Neural cell (in vitro differentiated cells): ENCODE measurements around the gene RASD1. TPM values are rescaled to one million over a fixed set of nuclear protein-coding genes. Genes with fewer than 3 reads are reported as not detected.

ENCODE experiments used
- H2AFZ ChIP-seq: fragments of 200-600, 300-800 bp; sonication (generic), shearing (Covaris generic); 2 replicates; pipeline ENCODE4 v1.6.0; 2014; ENCODE audit warnings: low read depth, mild to moderate bottlenecking, antibody characterized with exemption, low read length, moderate library complexity
- H3F3A ChIP-seq: fragments of 200-600 bp; shearing (Covaris generic); 2 replicates; pipeline ENCODE4 v1.6.1; 2016; ENCODE audit warnings: mild to moderate bottlenecking, moderate library complexity, mixed read lengths, antibody characterized with exemption, low read length; ENCODE audit not compliant: insufficient read depth, poor library complexity, severe bottlenecking
- H3K27ac ChIP-seq: fragments of 200-600, 300-800 bp; sonication (generic), shearing (Covaris generic); 2 replicates; pipeline ENCODE4 v1.5.1; 2014; ENCODE audit warnings: mild to moderate bottlenecking, low read length, moderate library complexity
- H3K27me3 ChIP-seq: fragments of 300-800, 200-600 bp; sonication (generic), shearing (Covaris generic); 2 replicates; pipeline ENCODE4 v1.6.0; 2014; ENCODE audit warnings: mild to moderate bottlenecking, low read depth, low read length, moderate library complexity; ENCODE audit not compliant: insufficient read depth
- H3K36me3 ChIP-seq: fragments of 300-800, 200-600 bp; sonication (generic), shearing (Covaris generic); 2 replicates; pipeline ENCODE4 v1.5.1; 2014; ENCODE audit warnings: mild to moderate bottlenecking, antibody characterized with exemption, low read length, moderate library complexity; ENCODE audit not compliant: insufficient read depth
- H3K4me2 ChIP-seq: fragments of 300-800, 200-600 bp; sonication (generic), shearing (Covaris generic); 2 replicates; pipeline ENCODE4 v1.6.0; 2014; ENCODE audit warnings: mild to moderate bottlenecking, low read length
- H3K4me3 ChIP-seq: fragments of 300-800, 200-600 bp; sonication (generic), shearing (Covaris generic); 2 replicates; pipeline ENCODE4 v1.5.1; 2014; ENCODE audit warnings: mild to moderate bottlenecking, low read length, moderate library complexity
- H3K79me2 ChIP-seq: fragments of 200-600 bp; shearing (Covaris generic); replicated peaks from 2 replicates; pipeline ENCODE4 v1.6.0; 2014; ENCODE audit warnings: mild to moderate bottlenecking, low read length, moderate library complexity; ENCODE audit not compliant: insufficient read depth
- H3K9ac ChIP-seq: fragments of 300-800, 200-600 bp; sonication (generic), shearing (Covaris generic); 2 replicates; pipeline ENCODE4 v1.6.1; 2016; ENCODE audit warnings: mild to moderate bottlenecking, low read length, mixed read lengths
- H3K9me2 ChIP-seq: fragments of 200-600 bp; shearing (Covaris generic); 2 replicates; pipeline ENCODE4 v1.6.1; 2016; ENCODE audit warnings: mild to moderate bottlenecking, low read length, mixed read lengths; ENCODE audit not compliant: insufficient read depth
- H3K9me3 ChIP-seq: fragments of 200-600, 300-800 bp; sonication (generic), shearing (Covaris generic); 2 replicates; pipeline ENCODE4 v1.6.1; 2016; ENCODE audit warnings: mild to moderate bottlenecking, mixed run types, low read length, moderate library complexity, mixed read lengths
- H4K20me1 ChIP-seq: fragments of 200-600 bp; shearing (Covaris generic); 2 replicates; pipeline ENCODE4 v1.6.1; 2016; ENCODE audit warnings: mild to moderate bottlenecking, mixed run types; ENCODE audit not compliant: insufficient read depth
- CTCF ChIP-seq: fragments of 450-650 bp; IDR thresholded peaks from 2 replicates; pipeline ENCODE4 v1.5.1; 2014; ENCODE audit warnings: antibody characterized with exemption, mild to moderate bottlenecking, moderate library complexity; ENCODE audit not compliant: poor library complexity, severe bottlenecking
- EP300 ChIP-seq: fragments of 450-650 bp; conservative IDR thresholded peaks from 2 replicates; pipeline ENCODE4 v1.6.1; 2014; ENCODE audit warnings: antibody characterized with exemption, mild to moderate bottlenecking, moderate library complexity; ENCODE audit not compliant: poor library complexity, severe bottlenecking
- EZH2 ChIP-seq: fragments of 200-600, 300-800 bp; shearing (Covaris generic), sonication (generic); IDR thresholded peaks from 2 replicates; pipeline ENCODE4 v1.6.1; 2014; ENCODE audit warnings: antibody characterized with exemption, low read length, borderline replicate concordance, mild to moderate bottlenecking; ENCODE audit not compliant: insufficient read depth, poor library complexity, severe bottlenecking
- MXI1 ChIP-seq: fragments of 450-650 bp; conservative IDR thresholded peaks from 2 replicates; pipeline ENCODE4 v1.6.1; 2014; ENCODE audit warnings: antibody characterized with exemption, mild to moderate bottlenecking; ENCODE audit not compliant: poor library complexity, severe bottlenecking
- POLR2AphosphoS5 ChIP-seq: IDR thresholded peaks from 2 replicates; pipeline ENCODE4 v1.6.1; 2012
- SMC3 ChIP-seq: fragments of 450-650 bp; conservative IDR thresholded peaks from 2 replicates; pipeline ENCODE4 v1.6.1; 2014; ENCODE audit warnings: antibody characterized with exemption, mild to moderate bottlenecking, moderate library complexity; ENCODE audit not compliant: poor library complexity
- TAF1 ChIP-seq: IDR thresholded peaks from 2 replicates; pipeline ENCODE4 v1.6.1; 2012; ENCODE audit warnings: low read depth
- polyA plus RNA-seq: library from polyadenylated mRNA; depleted of rRNA; stranded (reverse); fragments of >200 nt; gene quantifications from 2 replicates; pipeline ENCODE4 v1.2.3, GENCODE V29; 2014
- TF ChIP-seq, protein P1 (sequence below): IDR thresholded peaks from 2 replicates; pipeline ENCODE4 v1.6.1; 2012; ENCODE audit warnings: borderline replicate concordance

Gene RASD1
- polyA plus RNA-seq, 1 donor from 2014 or later, result 57.7 TPM

DNA sequence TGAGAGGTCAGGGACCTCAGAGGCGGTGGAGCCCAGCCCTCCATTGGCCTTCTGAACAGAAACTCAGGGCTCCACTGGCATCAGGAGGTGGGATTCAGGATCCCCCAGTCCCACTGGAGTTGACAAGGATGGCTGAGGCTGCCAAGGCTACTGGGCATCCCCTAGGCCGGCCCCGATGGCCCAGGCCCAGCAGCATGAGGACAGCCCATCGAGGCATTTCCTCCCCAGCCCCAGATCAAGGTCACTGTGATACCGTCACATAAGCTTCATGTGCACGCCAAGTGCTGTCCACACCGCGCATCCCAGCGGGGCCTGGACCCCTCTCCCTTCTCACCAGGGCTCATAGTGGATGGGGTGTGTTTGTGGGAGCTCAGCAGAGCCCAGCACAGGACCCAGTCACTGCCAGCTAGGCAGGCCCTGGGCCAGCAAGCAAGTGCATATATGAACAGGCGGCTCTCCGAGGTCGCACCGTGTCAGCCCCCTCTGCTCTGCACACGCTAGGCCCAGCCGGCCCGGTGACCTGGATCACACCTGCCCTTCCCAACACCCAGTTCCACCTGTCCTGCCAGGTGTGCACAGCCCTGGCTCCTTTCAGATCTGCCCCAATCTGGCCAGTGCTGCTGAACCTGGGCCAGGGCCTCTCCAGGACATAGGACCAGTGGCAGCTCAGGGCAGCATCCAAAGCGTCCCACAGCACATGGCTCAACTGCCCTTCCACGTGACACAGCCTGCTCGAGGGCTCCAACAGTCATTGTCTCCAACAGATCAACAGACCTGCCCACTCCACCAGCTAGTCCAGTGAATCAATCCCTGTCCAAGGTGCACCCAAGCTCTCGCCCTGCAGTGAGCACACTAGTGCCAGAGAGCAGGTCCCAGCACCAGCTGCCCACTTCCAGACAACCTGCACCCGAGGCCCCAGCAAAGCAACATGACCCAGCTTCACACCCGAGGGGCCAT is 32.8 kb upstream of the RASD1 start:
- no peaks in the 10 kb centered on the region for H3K27me3 ChIP-seq
- no peaks in the 10 kb centered on the region for H4K20me1 ChIP-seq
- no peaks in the 10 kb centered on the region for H3K36me3 ChIP-seq
- no peak overlapping the region for H3K4me3 ChIP-seq
- H3K9me2 ChIP-seq, result no peaks in the 10 kb centered on the region
- no peaks in the 10 kb centered on the region for H3K79me2 ChIP-seq
- H3K4me2 ChIP-seq, result no peak overlapping the region
- H3F3A ChIP-seq, result no peaks in the 10 kb centered on the region
- no peak overlapping the region for H3K9ac ChIP-seq
- H2AFZ ChIP-seq, result no peak overlapping the region
- no peak for TF ChIP-seq POLR2AphosphoS5
- TF ChIP-seq EZH2, result no peak
- TF ChIP-seq, protein P1, sequence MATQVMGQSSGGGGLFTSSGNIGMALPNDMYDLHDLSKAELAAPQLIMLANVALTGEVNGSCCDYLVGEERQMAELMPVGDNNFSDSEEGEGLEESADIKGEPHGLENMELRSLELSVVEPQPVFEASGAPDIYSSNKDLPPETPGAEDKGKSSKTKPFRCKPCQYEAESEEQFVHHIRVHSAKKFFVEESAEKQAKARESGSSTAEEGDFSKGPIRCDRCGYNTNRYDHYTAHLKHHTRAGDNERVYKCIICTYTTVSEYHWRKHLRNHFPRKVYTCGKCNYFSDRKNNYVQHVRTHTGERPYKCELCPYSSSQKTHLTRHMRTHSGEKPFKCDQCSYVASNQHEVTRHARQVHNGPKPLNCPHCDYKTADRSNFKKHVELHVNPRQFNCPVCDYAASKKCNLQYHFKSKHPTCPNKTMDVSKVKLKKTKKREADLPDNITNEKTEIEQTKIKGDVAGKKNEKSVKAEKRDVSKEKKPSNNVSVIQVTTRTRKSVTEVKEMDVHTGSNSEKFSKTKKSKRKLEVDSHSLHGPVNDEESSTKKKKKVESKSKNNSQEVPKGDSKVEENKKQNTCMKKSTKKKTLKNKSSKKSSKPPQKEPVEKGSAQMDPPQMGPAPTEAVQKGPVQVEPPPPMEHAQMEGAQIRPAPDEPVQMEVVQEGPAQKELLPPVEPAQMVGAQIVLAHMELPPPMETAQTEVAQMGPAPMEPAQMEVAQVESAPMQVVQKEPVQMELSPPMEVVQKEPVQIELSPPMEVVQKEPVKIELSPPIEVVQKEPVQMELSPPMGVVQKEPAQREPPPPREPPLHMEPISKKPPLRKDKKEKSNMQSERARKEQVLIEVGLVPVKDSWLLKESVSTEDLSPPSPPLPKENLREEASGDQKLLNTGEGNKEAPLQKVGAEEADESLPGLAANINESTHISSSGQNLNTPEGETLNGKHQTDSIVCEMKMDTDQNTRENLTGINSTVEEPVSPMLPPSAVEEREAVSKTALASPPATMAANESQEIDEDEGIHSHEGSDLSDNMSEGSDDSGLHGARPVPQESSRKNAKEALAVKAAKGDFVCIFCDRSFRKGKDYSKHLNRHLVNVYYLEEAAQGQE, result no peak
- no peak for TF ChIP-seq CTCF
- no peak overlapping the region for H3K27ac ChIP-seq
- no peaks in the 10 kb centered on the region for H3K9me3 ChIP-seq

GRCh38 chr17:17527956-17528500 is 31.8 kb upstream of the RASD1 start:
- Histone ChIP-seq H3K9me2 (no peaks in the 10 kb centered on the region), H3F3A (no peaks in the 10 kb centered on the region), H3K9ac (no peak overlapping the region), H3K79me2 (no peaks in the 10 kb centered on the region), H3K36me3 (no peaks in the 10 kb centered on the region), H2AFZ (no peak overlapping the region), H3K4me3 (no peak overlapping the region), H3K27ac (no peak overlapping the region), H3K4me2 (no peak overlapping the region), H3K9me3 (no peaks in the 10 kb centered on the region), H3K27me3 (no peaks in the 10 kb centered on the region), H4K20me1 (no peaks in the 10 kb centered on the region)
- TF ChIP-seq MXI1 (no peak), EZH2 (no peak)

GRCh38 chr17:17527534-17527933 is 31.3 kb upstream of the RASD1 start:
- Histone ChIP-seq H3K27me3 (no peaks in the 10 kb centered on the region), H3K27ac (no peak overlapping the region), H3K9ac (no peak overlapping the region), H3K36me3 (no peaks in the 10 kb centered on the region), H3K79me2 (no peaks in the 10 kb centered on the region), H2AFZ (no peak overlapping the region), H3K4me2 (no peak overlapping the region), H3F3A (no peaks in the 10 kb centered on the region), H3K9me3 (no peaks in the 10 kb centered on the region), H3K9me2 (no peaks in the 10 kb centered on the region), H3K4me3 (no peak overlapping the region), H4K20me1 (no peaks in the 10 kb centered on the region)
- TF ChIP-seq POLR2AphosphoS5, result no peak
- TF ChIP-seq SMC3, result no peak
- TF ChIP-seq, protein P1, result no peak
- TF ChIP-seq EZH2, result no peak
- no peak for TF ChIP-seq MXI1
- TF ChIP-seq EP300, result no peak
- no peak for TF ChIP-seq CTCF
- TF ChIP-seq TAF1, result no peak
